PC-3 (cell line): Measurements from ENCODE around the gene SFXN4.

ENCODE experiments used
- EZH2 ChIP-seq: fragments of 300-600 bp; sonication (generic); IDR thresholded peaks from one replicate; pipeline ENCODE4 v1.6.1; 2017; ENCODE audit warnings: antibody characterized with exemption, mild to moderate bottlenecking, low read length; ENCODE audit not compliant: unreplicated experiment
- EZH2phosphoT487 ChIP-seq: fragments of 300-600 bp; sonication (generic); IDR thresholded peaks from 2 replicates; pipeline ENCODE4 v1.6.1; 2018; ENCODE audit warnings: mild to moderate bottlenecking, antibody characterized with exemption, low read length, borderline replicate concordance
- TF ChIP-seq, protein P1 (sequence below): fragments of 300-600 bp; sonication (generic); conservative IDR thresholded peaks from 2 replicates; pipeline ENCODE4 v1.5.1; 2017; ENCODE audit warnings: antibody characterized with exemption, low read depth, mild to moderate bottlenecking, low read length

DNA sequence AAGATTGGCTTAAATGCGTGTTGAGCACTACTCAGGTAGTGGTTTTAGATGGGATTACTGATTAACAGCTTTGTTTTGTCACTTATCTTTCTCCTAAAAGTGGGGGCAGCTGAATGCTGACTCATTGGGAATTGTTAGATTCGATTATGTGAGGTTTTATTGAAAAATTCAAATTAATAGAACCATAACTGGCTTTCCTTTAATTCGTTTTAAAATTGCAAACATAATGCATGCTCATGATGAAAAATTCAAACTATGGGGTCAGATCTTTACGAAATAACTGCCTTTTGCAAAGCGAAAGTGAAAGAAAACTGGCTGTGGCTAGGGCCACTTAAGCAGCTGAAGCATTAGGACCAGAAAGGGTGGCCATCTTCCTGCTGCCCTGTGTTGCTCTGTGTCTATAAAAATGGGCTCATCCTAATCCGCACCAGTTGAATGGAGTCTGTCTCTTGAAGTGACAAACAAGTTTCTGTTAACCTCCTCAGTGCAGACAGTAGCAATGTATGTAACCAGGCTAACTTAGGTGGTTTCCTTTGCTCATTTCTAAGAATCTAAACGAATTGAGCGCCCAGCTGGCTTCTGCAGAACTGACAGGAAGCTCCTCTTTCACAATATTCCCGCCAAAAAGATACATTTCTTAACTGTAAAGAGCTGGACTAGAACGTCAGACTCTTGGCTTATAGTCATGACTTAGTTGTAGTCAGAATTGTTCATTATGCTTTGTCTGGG lies 33.8 kb downstream of the SFXN4 start:
- TF ChIP-seq, protein P1, sequence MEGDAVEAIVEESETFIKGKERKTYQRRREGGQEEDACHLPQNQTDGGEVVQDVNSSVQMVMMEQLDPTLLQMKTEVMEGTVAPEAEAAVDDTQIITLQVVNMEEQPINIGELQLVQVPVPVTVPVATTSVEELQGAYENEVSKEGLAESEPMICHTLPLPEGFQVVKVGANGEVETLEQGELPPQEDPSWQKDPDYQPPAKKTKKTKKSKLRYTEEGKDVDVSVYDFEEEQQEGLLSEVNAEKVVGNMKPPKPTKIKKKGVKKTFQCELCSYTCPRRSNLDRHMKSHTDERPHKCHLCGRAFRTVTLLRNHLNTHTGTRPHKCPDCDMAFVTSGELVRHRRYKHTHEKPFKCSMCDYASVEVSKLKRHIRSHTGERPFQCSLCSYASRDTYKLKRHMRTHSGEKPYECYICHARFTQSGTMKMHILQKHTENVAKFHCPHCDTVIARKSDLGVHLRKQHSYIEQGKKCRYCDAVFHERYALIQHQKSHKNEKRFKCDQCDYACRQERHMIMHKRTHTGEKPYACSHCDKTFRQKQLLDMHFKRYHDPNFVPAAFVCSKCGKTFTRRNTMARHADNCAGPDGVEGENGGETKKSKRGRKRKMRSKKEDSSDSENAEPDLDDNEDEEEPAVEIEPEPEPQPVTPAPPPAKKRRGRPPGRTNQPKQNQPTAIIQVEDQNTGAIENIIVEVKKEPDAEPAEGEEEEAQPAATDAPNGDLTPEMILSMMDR, result no peak
- TF ChIP-seq EZH2 (no peak), EZH2phosphoT487 (no peak)
